Naive B cell (primary cell): ENCODE data around the gene MID1IP1. TPM values are rescaled to one million over a fixed set of nuclear protein-coding genes. Genes with fewer than 3 reads are reported as not detected.

ENCODE experiments used
- ATAC-seq, 2 donors: fragments of 150-1000 bp; cut with Tn5 transposase; 2 replicates each; pipeline ENCODE4 v1.10.0; 2021; ENCODE audit warnings: low read depth in 2 of 2, mild to moderate bottlenecking in 2 of 2, moderate library complexity in 2 of 2
- DNase-seq: peaks from one replicate; pipeline ENCODE4 v3.0.0; 2022
- H3K27ac Mint-ChIP-seq, 6 donors: one replicate each; pipeline ENCODE4 v1.8.0; 2020 to 2022; ENCODE audit warnings: mild to moderate bottlenecking in 6 of 6, mixed read lengths in 6 of 6, moderate library complexity in 5 of 6, inconsistent platforms in 2 of 6
- H3K27me3 Mint-ChIP-seq, 3 donors: one replicate each; pipeline ENCODE4 v1.8.0; 2021 to 2022; ENCODE audit warnings: mixed read lengths in 3 of 3, mild to moderate bottlenecking in 1 of 3
- H3K36me3 Mint-ChIP-seq, 2 donors: one replicate each; pipeline ENCODE4 v1.8.0; 2020 to 2022; ENCODE audit warnings: mixed read lengths in 2 of 2, inconsistent platforms in 1 of 2, mild to moderate bottlenecking in 1 of 2
- H3K4me1 Mint-ChIP-seq, 3 donors: one replicate each; pipeline ENCODE4 v1.8.0; 2020 to 2022; ENCODE audit warnings: mixed read lengths in 3 of 3, inconsistent platforms in 1 of 3, mild to moderate bottlenecking in 1 of 3, moderate library complexity in 1 of 3
- H3K4me3 Mint-ChIP-seq, 8 donors: one replicate each; pipeline ENCODE4 v1.8.0; 2020 to 2022; ENCODE audit warnings: mild to moderate bottlenecking in 8 of 8, mixed read lengths in 8 of 8, moderate library complexity in 8 of 8, inconsistent platforms in 2 of 8
- H3K9me3 Mint-ChIP-seq, 7 donors: one replicate each; pipeline ENCODE4 v1.8.0; 2020 to 2022; ENCODE audit warnings: mixed read lengths in 7 of 7, mild to moderate bottlenecking in 5 of 7, inconsistent platforms in 2 of 7, moderate library complexity in 1 of 7
- polyA plus RNA-seq, 6 donors: library from polyadenylated mRNA; unstranded; fragments of 300-500 nt; fragmentation: Illumina TruSeq; gene quantifications; one replicate each; pipeline ENCODE4 v1.2.3, GENCODE V29; 2021; ENCODE audit warnings: low read depth in 6 of 6

The MID1IP1 gene
- 10 to 100 TPM; 21.8 to 39.4 (median 28.9) TPM for polyA plus RNA-seq

DNA sequence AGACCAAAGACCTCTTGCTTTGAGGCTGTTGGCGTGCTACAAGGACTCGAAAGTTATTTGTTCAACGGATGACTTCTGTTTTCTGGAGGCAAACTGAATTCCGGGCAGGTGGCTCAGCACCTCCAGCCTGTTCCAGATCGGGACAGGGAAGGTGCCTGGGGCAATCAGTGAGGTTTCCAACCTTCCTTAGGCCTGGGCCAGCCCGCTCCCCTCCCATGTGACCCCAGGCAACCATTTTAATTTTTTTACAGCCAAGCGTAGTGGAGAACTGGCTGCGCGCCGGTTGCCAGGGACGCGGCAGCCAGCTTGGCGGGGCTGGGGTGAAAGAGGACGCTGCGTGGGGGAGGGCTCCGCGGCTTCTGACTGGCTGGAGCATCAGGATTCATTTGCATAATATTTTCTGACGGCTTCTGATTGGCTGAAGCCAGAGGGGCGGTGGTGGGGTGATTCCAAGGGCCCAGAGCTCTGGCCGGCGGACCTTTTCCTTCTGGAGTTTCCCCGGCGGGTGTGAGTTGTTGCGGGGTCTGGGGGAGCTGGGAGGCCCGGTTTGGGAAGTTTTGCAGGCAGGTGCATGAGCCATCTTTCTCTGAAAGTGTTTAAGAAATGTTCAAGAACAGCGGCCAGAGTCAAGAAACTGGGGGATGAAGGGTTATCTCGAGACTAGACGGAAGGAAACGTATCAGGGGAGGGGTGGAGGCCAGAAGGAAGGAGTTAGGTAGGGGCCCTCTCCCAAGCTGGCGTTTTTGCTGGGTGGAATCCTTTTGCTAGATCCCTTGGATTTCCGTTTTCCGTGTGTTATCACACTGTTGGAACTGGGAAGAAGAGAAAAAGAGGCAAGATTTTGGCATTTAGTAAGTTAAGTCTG lies at the start of gene MID1IP1:
Gene MID1IP1, plus strand, starts transcription at position 479 of the 865 bp plus-strand sequence. CDS start 3,488 bp downstream, outside the sequence.
- H3K4me3 Mint-ChIP-seq: peak within 1 kb of the TSS; percentile 90 to 98 (median 94)
- peaks cover 0 to 1% (median 0%) of the 10 kb centered on the region in 7 donors for H3K9me3 Mint-ChIP-seq
- no peaks in the 10 kb centered on the region for H3K36me3 Mint-ChIP-seq

DNA sequence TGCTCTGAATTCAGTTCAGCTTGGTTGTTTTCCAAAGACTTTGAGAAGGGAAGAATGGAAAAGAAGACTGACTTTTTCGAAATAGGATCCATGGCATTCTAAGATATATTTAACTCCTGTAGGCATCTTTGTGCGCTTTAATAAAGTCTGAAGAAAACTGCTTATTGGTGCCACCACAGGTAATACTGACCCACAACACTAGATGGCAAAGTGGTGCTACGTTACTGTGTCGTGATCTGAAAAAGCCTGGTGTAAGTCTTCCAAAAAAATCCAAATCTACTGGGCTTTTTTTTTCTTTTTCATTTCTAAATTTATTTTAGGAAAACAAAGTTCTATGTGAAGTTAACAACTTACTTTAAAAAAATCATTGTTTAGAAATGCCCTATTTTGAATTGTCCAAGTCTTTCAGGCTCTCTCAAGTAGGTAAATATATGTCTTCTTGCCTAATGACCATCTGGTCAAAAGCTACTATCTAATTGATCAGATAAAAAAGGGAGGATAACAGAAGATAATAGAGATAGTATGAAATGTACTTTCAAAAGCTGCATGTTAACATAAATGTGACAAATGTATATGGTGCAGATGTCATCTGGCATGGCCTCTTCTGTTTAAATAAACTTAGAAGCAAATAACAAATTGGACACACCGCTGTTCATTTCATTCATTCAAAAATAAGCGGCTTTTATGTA lies 47.0 kb upstream of the MID1IP1 start:
- DNase-seq: peak; percentile 19
- H3K27ac Mint-ChIP-seq: no peak overlapping the region
- no peaks in the 10 kb centered on the region for H3K4me1 Mint-ChIP-seq
- ATAC-seq: peak in 1 of 2 donors; percentile 43
- H3K36me3 Mint-ChIP-seq: no peaks in the 10 kb centered on the region
- peaks cover 0 to 7% (median 0%) of the 10 kb centered on the region in 7 donors for H3K9me3 Mint-ChIP-seq
- H3K27me3 Mint-ChIP-seq: peaks cover 0 to 34% (median 0%) of the 10 kb centered on the region in 3 donors
- no peak overlapping the region for H3K4me3 Mint-ChIP-seq

More for the DNA sequence above, at the start of gene MID1IP1:
- Mint-ChIP-seq H3K27ac (peak within 1 kb of the TSS; percentile 85 to 98 (median 93)), H3K4me1 (peaks cover 12 to 32% (median 25%) of the 10 kb centered on the region in 3 donors), H3K27me3 (peaks cover 0 to 8% (median 0%) of the 10 kb centered on the region in 3 donors)
- DNase-seq (peak; percentile 70), ATAC-seq (peak; percentile 53 to 62)

DNA sequence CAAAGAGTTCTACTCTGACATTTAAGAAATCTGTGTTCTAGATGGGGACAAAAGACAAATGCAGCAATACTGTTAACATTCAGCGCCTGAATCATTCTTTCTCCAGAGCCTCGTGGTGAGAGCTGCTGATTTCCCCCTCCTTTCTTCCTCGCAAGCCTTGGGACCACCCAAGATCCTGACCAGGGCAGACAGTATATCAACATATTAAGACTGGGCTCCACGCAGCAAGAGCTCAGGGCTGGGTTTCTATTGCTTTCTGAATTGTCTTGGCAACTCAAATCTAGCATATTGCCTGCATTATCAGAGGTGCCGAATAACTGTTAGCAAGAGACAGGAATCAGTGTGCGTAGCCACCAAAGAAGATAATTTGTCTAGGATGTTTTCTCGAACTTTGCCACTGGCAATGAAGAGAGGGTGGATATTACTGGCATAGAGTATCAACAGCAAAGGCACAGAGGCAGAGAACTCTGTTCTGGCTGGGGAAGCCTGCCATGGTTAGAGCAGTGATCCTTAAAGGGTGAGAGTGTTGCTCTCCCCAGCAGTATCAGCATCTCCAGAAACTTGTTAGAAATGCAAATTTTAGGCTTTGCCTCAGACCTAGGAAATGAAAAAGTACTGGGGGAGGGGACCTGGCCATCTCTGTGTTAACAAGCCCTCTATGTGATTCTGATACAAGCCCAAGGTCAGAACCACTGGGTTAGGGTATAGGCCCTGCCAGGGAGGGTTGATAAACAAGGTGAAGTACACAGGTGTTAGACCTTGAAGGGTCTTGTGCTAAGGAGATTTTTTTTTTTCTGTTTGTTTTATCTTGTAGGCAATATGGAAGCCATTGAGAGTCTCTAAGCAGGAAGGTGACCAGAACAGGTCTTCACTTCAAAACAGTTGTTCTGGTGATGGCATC lies 46.2 kb upstream of the MID1IP1 start:
- H3K36me3 Mint-ChIP-seq: no peaks in the 10 kb centered on the region
- DNase-seq (no peak), ATAC-seq (no peak)
- H3K4me1 Mint-ChIP-seq: no peaks in the 10 kb centered on the region
- peaks cover 0 to 7% (median 0%) of the 10 kb centered on the region in 7 donors for H3K9me3 Mint-ChIP-seq
- peaks cover 0 to 26% (median 0%) of the 10 kb centered on the region in 3 donors for H3K27me3 Mint-ChIP-seq
- no peak overlapping the region for H3K27ac Mint-ChIP-seq
- no peak overlapping the region for H3K4me3 Mint-ChIP-seq

GRCh38 chrX:38760883-38761282 lies 40.4 kb upstream of the MID1IP1 start:
- Mint-ChIP-seq H3K36me3 (no peaks in the 10 kb centered on the region), H3K27ac (no peak overlapping the region), H3K4me3 (no peak overlapping the region), H3K27me3 (peaks cover 0 to 10% (median 0%) of the 10 kb centered on the region in 3 donors), H3K4me1 (no peaks in the 10 kb centered on the region), H3K9me3 (peaks cover 0 to 7% (median 0%) of the 10 kb centered on the region in 7 donors)
- ATAC-seq (no peak), DNase-seq (no peak)

DNA sequence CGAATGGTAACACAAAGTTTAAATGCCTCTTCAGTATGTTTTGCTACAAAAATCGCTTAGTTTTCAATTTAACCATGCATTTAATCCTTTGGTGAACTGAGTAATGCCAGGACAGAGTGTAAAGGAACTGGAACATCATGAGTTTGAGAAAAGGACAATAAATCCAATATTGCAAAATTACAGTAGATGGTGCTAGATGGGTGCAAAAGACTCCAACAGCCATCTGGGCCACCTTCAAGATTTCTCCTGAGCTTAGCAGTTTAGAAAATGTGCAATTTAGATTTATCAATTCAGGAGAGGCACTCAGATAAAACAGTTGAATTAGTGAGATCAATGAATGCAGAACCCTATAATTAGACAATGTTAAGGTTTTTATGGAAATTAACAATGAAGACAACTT lies 33.2 kb upstream of the MID1IP1 start:
- H3K27ac Mint-ChIP-seq: no peak overlapping the region

DNA sequence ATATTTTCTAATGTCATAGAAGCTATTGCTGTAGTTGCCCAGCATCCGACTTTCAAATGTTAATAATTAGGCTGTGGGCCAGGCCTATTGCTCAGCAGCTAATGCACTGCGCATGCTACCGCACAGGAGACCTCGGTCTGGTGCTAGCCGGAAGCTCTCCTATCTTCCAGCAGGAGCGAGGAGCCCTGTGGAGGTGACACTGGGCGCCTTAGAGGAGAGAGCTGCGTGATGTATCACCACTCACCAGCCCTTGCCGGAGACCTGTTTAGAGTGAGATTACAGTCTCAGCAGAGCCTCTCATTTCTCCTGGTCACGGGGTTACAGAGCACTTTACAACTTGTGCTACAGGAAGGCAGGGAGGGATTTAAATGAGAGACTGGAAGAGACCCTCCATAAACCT lies 31.1 kb upstream of the MID1IP1 start:
- ATAC-seq: no peak
- H3K4me1 Mint-ChIP-seq: no peaks in the 10 kb centered on the region

More for the DNA sequence above, 33.2 kb upstream of the MID1IP1 start:
- peak in 1 of 2 donors; percentile 41 for ATAC-seq
- Mint-ChIP-seq H3K27me3 (peaks cover 0 to 15% (median 0%) of the 10 kb centered on the region in 3 donors), H3K9me3 (no peaks in the 10 kb centered on the region), H3K4me1 (no peaks in the 10 kb centered on the region), H3K4me3 (no peak overlapping the region), H3K36me3 (no peaks in the 10 kb centered on the region)
- DNase-seq: no peak

DNA sequence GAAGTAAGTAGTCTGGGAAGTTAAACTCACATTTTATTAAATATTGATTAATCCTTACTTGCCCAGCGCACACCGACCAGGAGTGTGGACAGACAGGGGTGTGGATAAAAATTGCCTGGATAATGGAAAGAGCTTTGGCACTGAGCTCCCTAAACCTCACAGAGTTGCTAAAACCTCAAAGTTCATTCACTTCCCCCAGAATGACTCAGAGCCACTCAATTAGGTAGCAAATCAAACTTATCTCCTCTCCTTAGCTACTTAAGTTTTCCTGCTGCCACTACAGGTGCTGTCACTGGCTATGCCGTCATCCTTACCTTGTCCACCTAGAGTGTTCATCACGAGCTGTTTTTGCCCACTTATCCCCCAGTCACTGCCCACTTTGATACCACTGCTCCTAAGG lies 27.0 kb upstream of the MID1IP1 start:
- Mint-ChIP-seq H3K4me3 (no peak overlapping the region), H3K27me3 (peaks cover 0 to 20% (median 0%) of the 10 kb centered on the region in 3 donors), H3K9me3 (peaks cover 0 to 8% (median 0%) of the 10 kb centered on the region in 7 donors), H3K27ac (no peak overlapping the region), H3K4me1 (no peaks in the 10 kb centered on the region), H3K36me3 (no peaks in the 10 kb centered on the region)
- ATAC-seq (no peak), DNase-seq (no peak)

More for the DNA sequence above, 31.1 kb upstream of the MID1IP1 start:
- peaks cover 0 to 20% (median 0%) of the 10 kb centered on the region in 3 donors for H3K27me3 Mint-ChIP-seq
- H3K36me3 Mint-ChIP-seq: no peaks in the 10 kb centered on the region
- no peak for DNase-seq
- H3K27ac Mint-ChIP-seq: no peak overlapping the region
- H3K9me3 Mint-ChIP-seq: no peaks in the 10 kb centered on the region
- H3K4me3 Mint-ChIP-seq: no peak overlapping the region

DNA sequence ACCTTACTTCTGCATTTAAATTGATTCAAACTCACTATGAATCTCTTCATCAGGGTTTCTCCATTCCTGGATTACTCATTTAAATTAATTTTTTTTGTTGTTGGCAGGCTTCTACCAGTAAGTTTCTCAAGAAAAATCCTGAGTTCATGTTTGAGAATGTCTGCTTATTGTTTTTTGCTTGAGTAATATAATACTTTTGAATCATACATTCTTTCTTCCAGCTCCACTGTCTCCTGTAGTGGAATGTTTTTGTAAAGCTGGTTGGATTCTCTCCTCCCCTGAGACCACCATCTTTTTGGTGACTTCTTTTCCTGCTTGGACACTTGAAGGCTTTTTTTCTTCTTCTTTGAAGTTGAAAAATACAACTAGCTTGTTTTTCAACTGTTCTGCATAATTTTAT lies 4.3 kb upstream of the MID1IP1 start:
- H3K27ac Mint-ChIP-seq: peak overlapping the region in 1 of 6 donors; percentile 55
- DNase-seq: no peak
- no peak overlapping the region for H3K4me3 Mint-ChIP-seq
- H3K9me3 Mint-ChIP-seq: peaks cover 0 to 1% (median 0%) of the 10 kb centered on the region in 7 donors
- ATAC-seq: no peak
- H3K4me1 Mint-ChIP-seq: peaks cover 8 to 13% (median 9%) of the 10 kb centered on the region in 3 donors
- H3K27me3 Mint-ChIP-seq: peaks cover 0 to 8% (median 0%) of the 10 kb centered on the region in 3 donors
- H3K36me3 Mint-ChIP-seq: no peaks in the 10 kb centered on the region

DNA sequence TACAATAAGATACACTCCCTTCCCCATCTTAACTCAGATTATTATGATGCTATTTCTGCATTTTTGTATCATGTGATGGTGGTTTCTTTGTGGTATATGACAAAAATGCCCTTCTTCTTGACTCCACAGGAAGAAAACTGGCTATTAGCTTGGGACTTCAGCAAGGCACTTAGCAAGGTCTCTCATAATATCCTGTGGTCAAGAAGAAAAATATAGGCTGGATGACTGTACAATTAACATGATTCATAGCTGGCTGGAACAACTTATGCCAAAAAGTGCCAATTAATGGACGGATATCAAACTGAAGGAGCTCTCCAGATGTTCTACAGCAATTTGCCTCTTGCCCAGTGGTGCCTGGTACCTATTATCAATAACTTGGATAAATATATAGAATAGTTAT lies 2.3 kb upstream of the MID1IP1 start:
- H3K36me3 Mint-ChIP-seq: no peaks in the 10 kb centered on the region
- H3K9me3 Mint-ChIP-seq: peaks cover 0 to 1% (median 0%) of the 10 kb centered on the region in 7 donors
- ATAC-seq (no peak), DNase-seq (no peak)
- peaks cover 0 to 8% (median 0%) of the 10 kb centered on the region in 3 donors for H3K27me3 Mint-ChIP-seq
- H3K4me3 Mint-ChIP-seq: no peak overlapping the region
- H3K4me1 Mint-ChIP-seq: peaks cover 12 to 28% (median 25%) of the 10 kb centered on the region in 3 donors
- H3K27ac Mint-ChIP-seq: no peak overlapping the region

DNA sequence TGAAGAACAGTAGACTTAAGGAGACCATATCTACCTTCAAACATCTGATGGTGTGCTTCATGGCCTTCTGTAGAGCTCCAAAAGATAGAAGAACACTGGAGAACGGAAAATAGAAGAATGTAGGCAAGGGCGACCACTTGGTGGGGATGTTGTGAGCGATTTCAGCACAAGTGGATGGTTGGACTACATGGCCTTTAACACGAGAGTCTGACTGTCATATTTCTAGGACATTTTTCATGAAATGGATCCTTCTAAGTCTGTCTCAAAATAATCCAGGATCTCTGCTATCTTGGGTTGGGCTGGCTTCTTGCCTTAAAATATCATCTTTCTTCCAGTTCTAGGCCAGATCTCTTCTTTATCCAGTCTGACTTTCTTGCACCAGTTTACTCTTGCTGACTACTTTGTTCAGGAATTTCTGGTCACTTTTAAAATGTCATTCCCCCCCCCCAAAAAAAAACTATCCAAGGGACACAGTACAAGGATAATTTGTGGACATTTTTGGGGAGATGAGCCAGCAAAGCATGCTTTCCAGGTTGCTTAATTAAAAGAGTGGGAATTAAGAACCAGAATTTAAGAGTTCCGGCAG lies 1.2 kb upstream of the MID1IP1 start:
- no peak for ATAC-seq
- Mint-ChIP-seq H3K27ac (peak overlapping the region in 3 of 6 donors; percentile 29 to 54 (median 35)), H3K4me1 (peaks cover 12 to 28% (median 25%) of the 10 kb centered on the region in 3 donors), H3K27me3 (peaks cover 0 to 8% (median 0%) of the 10 kb centered on the region in 3 donors), H3K9me3 (peaks cover 0 to 1% (median 0%) of the 10 kb centered on the region in 7 donors), H3K36me3 (no peaks in the 10 kb centered on the region), H3K4me3 (peak overlapping the region in 3 of 8 donors; percentile 25 to 76 (median 50))
- no peak for DNase-seq

DNA sequence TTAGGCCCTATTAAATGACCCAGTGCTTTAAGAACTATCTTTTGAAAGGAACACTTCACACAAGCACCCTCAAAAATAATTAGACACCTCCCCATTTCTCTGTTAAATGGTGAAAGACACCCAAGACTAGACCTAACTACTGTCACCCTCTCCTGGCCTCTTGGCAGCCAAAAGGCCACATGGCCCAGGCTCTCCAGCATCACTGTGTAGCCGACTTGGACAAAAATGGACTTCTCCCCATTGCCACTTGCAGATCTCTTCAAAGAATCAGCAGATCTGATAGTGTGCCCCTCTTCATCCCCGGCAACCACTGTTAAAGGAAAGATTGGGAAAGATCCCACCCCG lies 2.0 kb downstream of the MID1IP1 start:
- DNase-seq: no peak
- H3K27me3 Mint-ChIP-seq: peaks cover 0 to 8% (median 0%) of the 10 kb centered on the region in 3 donors
- H3K9me3 Mint-ChIP-seq: peaks cover 0 to 1% (median 0%) of the 10 kb centered on the region in 7 donors
- H3K4me1 Mint-ChIP-seq: peaks cover 12 to 39% (median 32%) of the 10 kb centered on the region in 3 donors
- peak overlapping the region in 4 of 6 donors; percentile 53 to 93 (median 76) for H3K27ac Mint-ChIP-seq
- no peak for ATAC-seq
- no peaks in the 10 kb centered on the region for H3K36me3 Mint-ChIP-seq
- peak overlapping the region; percentile 90 to 98 (median 95) for H3K4me3 Mint-ChIP-seq
